HL-60/S4 treated with phorbol 12-myristate 13-acetate at 8.2 ng/mL for 4 days and 3 days (cell line): Measurements from ENCODE around the gene SPATA25.
"Not testable (repeated sequence)": the region's sequence is repeated elsewhere in the genome, so short reads cannot be mapped to it uniquely, and the experiment has no call there.

Experiments
- in situ Hi-C: fragments of 300-500 bp; cut with MboI; formaldehyde crosslinking; loops from 2 replicates; pipeline ENCODE4 v1.15.0; 2022; ENCODE audit warnings: low sequenced_read_pairs

Gene SPATA25

GRCh38 chr20:45917790-45918141 is 30.3 kb upstream of the SPATA25 start:
- in situ Hi-C loops: no loop called here

GRCh38 chr20:45913116-45913515 is 25.7 kb upstream of the SPATA25 start:
- in situ Hi-C loops: no loop called here

- in situ Hi-C loops: no loop called here
Observed at GRCh38 chr20:45912344-45912682, 24.9 kb upstream of the SPATA25 start.

- in situ Hi-C loops: no loop called here
Observed at GRCh38 chr20:45911486-45912343, 24.3 kb upstream of the SPATA25 start, which contains the start of gene PLTP. PLTP (minus strand) TSS chr20:45912155; CDS start chr20:45911452, 703 bp downstream.

- in situ Hi-C loops: no loop called here
Observed at GRCh38 chr20:45910670-45911485, 23.5 kb upstream of the SPATA25 start.

- in situ Hi-C loops: no loop called here
Observed at GRCh38 chr20:45909817-45910669, 22.6 kb upstream of the SPATA25 start.

- in situ Hi-C loops: no loop called here
Observed at GRCh38 chr20:45909336-45909808, 21.9 kb upstream of the SPATA25 start.

- in situ Hi-C loops: no loop called here
Observed at GRCh38 chr20:45908084-45908483, 20.7 kb upstream of the SPATA25 start.

- in situ Hi-C loops: no loop called here
Observed at GRCh38 chr20:45907219-45907948, 20.0 kb upstream of the SPATA25 start.

- in situ Hi-C loops: no loop called here
Observed at GRCh38 chr20:45905505-45906079, 18.2 kb upstream of the SPATA25 start.

GRCh38 chr20:45904583-45905504 is 17.4 kb upstream of the SPATA25 start:
- in situ Hi-C loops: no loop called here

GRCh38 chr20:45902199-45902701 is 14.8 kb upstream of the SPATA25 start:
- in situ Hi-C loops: no loop called here

GRCh38 chr20:45901332-45901731 is 13.9 kb upstream of the SPATA25 start:
- in situ Hi-C loops: not testable (repeated sequence)

- in situ Hi-C loops: no loop called here
Observed at GRCh38 chr20:45899046-45899835, 11.8 kb upstream of the SPATA25 start.

- in situ Hi-C loops: no loop called here
Observed at GRCh38 chr20:45898285-45898684, 10.9 kb upstream of the SPATA25 start.

- in situ Hi-C loops: no loop called here
Observed at GRCh38 chr20:45897692-45898091, 10.3 kb upstream of the SPATA25 start.

GRCh38 chr20:45897289-45897688 is 9.9 kb upstream of the SPATA25 start:
- in situ Hi-C loops: no loop called here

- in situ Hi-C loops: no loop called here
Observed at GRCh38 chr20:45896641-45897161, 9.3 kb upstream of the SPATA25 start.
